ENCODE data around the gene SRGAP3. TPM values are rescaled to one million over a fixed set of nuclear protein-coding genes. Genes with fewer than 3 reads are reported as not detected.
"Not testable (repeated sequence)": the region's sequence is repeated elsewhere in the genome, so short reads cannot be mapped to it uniquely, and the experiment has no call there.

SRGAP3 gene
- total RNA-seq, 2 experiments from 2014 or later, result 2.8 to 3.2 TPM

DNA sequence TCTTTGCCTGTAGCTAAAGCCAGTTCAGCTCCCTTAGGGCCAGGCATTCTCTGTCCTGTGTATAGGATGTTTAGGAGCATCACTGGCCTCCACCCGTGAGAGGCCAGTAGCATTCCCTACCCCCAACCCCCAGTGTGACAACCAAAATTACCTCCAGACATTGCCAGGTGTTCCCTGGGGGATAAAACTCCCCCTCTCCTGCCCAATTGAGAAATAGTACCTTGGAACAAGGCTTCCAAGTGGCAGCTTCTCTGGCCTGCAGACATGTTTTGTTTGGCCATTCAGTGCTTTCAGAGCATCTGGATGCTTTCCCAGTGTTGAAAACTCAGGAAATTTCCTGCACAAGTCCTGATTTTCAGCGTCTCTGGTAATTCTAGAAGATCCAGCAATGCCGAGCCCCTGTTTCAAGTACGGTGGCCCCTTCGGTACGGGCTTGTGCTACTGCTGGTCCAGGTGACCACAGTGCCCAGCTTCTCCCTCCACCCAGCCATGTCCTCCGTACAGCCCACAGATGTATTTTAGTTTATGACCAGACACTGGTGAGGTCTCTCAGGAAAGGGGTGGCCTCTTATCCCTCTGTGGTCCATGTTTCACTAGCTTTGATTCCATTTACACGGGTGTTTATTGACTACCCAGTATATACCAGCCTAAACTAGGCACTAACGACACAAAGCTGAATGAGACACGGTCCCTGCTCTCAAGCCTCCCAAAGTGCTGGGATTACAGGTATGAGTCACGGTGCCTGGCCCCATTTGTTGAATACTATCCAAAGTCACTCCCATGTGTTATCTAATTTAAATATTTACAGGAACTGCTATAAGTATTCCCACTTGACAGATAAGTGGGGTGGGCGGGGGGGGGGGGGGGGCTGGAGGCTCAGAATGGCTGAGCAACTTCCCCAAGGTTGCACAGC lies 160.7 kb downstream of the SRGAP3 start:
- H3K4me1 Mint-ChIP-seq, result no peaks in the 10 kb centered on the region
- DNase-seq, result no peak

DNA sequence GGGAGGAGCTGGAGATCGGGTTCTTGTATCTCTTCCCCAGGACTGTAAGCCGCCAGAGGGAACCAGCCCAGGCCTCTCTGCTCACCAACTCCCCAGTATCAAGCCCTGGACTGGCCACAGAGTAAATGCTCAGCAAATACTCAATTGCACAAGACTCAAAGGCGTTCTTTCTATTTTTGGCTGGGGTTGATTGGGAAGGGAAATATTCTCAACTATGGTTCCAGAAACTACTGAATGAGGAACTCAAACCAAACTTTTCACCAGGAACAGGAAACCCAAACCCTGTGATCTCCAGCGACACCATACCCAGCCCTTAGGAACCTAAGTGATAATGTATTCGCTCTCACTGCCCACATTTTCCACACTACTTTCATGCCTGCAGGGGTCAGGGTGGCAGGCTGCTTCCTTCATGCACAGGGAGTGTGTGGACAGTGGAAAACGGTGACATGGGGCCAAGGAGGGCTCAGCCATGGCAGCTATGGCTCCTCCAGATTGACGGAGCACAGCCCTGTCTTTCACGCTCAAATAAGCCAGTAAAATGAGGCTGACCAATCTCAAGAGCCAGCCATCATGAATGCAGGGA lies 161.5 kb downstream of the SRGAP3 start:
- Mint-ChIP-seq H3K27ac (no peak overlapping the region), H3K4me3 (no peak overlapping the region), H3K9me3 (ENCODE audit: low read depth) (no peaks in the 10 kb centered on the region), H3K27me3 (peaks cover 6% of the 10 kb centered on the region), H3K36me3 (no peaks in the 10 kb centered on the region), H3K4me1 (no peaks in the 10 kb centered on the region)
- CTCF ChIA-PET, result no interaction called here
- ATAC-seq, result no peak
- DNase-seq, result no peak

More for the DNA sequence above, 160.7 kb downstream of the SRGAP3 start:
- ATAC-seq, result no peak
- Mint-ChIP-seq H3K27me3 (peaks cover 9% of the 10 kb centered on the region), H3K27ac (no peak overlapping the region), H3K36me3 (no peaks in the 10 kb centered on the region), H3K9me3 (ENCODE audit: low read depth) (no peaks in the 10 kb centered on the region), H3K4me3 (no peak overlapping the region)
- CTCF ChIA-PET, result no interaction called here

DNA sequence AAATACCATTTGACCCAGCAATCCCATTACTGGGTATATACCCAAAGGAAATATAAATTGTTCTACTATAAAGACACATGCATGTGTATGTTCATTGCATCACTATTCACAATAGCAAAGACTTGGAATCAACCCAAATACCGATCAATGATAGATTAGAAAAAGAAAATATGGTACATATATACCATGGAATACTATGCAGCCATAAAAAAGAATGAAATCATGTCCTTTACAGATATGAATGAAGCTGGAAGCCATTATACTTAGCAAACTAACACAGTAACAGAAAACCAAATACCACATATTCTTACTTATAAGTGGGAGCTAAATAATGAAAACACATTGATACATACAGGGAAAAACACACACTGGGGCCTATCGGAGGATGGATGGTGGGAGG lies 164.0 kb downstream of the SRGAP3 start:
- H3K4me3 Mint-ChIP-seq; H3K27me3 Mint-ChIP-seq; H3K27ac Mint-ChIP-seq; H3K9me3 Mint-ChIP-seq (ENCODE audit: low read depth); H3K4me1 Mint-ChIP-seq; H3K36me3 Mint-ChIP-seq; ATAC-seq; DNase-seq; CTCF ChIA-PET: not testable (repeated sequence)

DNA sequence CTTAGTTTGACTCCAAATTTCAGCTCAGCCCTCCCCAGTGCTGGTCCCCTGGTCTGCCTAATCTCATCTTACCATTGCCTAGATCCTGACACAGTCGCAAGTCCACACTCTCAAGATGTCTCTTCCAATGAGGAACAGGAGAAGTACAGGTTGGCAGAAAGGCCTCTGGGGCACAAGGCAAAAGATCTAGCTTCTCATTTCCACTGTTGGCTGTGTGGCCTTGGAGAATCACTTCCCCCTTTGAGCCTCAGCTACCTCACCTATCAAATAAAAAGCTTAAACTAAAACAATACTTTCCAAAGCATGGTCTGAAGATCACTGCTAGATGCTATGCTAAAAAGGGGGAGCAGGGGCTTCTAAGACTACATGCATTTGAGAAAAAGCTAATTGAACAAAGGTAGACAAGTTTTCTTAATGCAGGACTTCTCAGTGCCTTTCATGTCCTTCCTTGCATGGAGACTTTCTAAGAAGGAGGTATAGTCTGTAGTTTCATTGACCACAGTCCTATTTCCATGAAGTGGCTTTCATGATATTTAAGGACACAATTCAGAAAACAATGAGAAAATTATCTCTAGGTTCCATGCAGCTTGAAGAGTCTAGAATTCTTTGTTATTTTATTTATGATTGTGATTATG lies 168.1 kb downstream of the SRGAP3 start:
- H3K4me1 Mint-ChIP-seq, result peaks cover 9% of the 10 kb centered on the region
- CTCF ChIA-PET, result interaction anchor here (1.4 kb wide), 1 partner anchor 221 kb away, joined by 5 read pairs; no protein-coding TSS in a partner anchor
- ATAC-seq, result no peak

DNA sequence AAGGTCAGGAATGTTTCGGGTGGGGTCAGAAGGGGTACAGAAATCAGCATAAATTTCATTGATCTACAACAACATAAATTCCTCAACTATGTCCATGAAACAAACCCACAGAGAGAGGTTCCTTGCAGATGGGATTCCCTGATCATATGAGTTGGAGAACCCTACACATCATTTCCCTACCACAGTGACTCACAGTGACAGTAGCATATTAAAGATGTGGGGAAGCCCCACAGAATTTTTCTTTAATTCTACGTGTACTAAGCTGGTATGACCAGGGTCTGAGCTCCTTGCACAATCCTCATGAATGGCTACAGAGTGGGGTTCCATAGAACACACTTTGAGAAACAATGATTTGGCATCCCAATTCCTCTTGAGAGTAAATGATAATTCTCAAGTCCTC lies 169.3 kb downstream of the SRGAP3 start:
- CTCF ChIA-PET, result interaction anchor here (1.4 kb wide), 1 partner anchor 222 kb away, joined by 5 read pairs; no protein-coding TSS in a partner anchor
- no peaks in the 10 kb centered on the region for H3K36me3 Mint-ChIP-seq
- H3K27ac Mint-ChIP-seq, result no peak overlapping the region
- peaks cover 9% of the 10 kb centered on the region for H3K4me1 Mint-ChIP-seq
- H3K27me3 Mint-ChIP-seq, result peaks cover 4% of the 10 kb centered on the region
- no peaks in the 10 kb centered on the region for H3K9me3 Mint-ChIP-seq (ENCODE audit: low read depth)
- DNase-seq (no peak), ATAC-seq (no peak)
- H3K4me3 Mint-ChIP-seq, result no peak overlapping the region

More for the DNA sequence above, 168.1 kb downstream of the SRGAP3 start:
- Mint-ChIP-seq H3K9me3 (ENCODE audit: low read depth) (no peaks in the 10 kb centered on the region), H3K27ac (no peak overlapping the region), H3K27me3 (peaks cover 4% of the 10 kb centered on the region), H3K36me3 (no peaks in the 10 kb centered on the region), H3K4me3 (no peak overlapping the region)
- no peak for DNase-seq

DNA sequence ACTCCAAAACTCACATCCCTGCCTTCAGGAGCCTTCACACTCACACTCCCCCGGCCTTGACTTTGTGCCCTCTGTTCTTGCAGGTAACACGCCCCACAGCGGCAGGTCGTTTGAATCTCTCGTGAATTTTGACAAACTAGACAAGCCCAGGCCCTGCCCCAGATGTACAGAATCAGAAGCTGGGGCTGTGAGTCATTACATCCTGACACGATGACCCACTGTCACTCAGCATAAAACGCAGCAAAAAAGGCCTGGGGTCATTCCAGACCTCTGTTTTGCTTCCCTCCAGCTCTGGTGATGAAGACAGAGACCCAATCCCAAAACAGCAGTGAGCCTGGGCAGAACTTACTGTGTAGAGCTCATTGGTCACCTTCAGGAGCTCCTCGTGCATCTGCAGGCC lies 169.8 kb downstream of the SRGAP3 start:
- Mint-ChIP-seq H3K9me3 (ENCODE audit: low read depth) (no peaks in the 10 kb centered on the region), H3K36me3 (no peaks in the 10 kb centered on the region), H3K4me1 (peaks cover 9% of the 10 kb centered on the region), H3K4me3 (no peak overlapping the region), H3K27ac (no peak overlapping the region), H3K27me3 (peaks cover 4% of the 10 kb centered on the region)
- no peak for ATAC-seq
- DNase-seq, result no peak
- CTCF ChIA-PET, result no interaction called here

DNA sequence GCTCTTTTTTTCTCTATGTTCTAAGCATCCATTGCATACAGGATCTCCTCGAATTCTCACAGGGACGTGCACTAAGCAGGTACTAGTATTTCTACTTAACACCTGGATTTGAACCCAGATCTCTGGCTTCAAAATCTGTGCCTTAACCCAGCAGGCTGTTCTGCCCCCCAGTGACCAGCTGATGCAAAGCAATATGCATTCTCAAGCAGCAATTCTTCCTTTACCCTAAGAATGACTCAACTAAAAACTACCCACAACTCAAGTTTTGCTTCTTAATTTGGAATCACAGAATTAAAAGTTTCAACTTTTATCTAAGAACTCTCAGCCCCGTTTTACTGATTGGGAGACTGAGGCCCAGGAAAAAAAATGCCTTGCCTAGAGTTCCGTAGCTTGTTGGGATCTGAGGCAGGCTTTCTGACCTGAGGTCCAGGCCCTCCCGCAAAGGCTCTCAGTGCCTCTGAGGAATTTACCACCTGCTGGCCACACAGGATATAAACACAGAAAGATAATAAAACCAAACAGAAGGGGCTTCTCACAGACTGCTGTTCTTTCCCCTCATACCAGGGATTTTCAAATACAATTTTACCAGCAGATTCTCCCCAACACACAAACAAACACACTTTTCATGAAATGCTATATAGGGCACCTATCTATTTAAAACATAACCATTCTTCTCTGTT lies 170.7 kb downstream of the SRGAP3 start:
- no peaks in the 10 kb centered on the region for H3K36me3 Mint-ChIP-seq

DNA sequence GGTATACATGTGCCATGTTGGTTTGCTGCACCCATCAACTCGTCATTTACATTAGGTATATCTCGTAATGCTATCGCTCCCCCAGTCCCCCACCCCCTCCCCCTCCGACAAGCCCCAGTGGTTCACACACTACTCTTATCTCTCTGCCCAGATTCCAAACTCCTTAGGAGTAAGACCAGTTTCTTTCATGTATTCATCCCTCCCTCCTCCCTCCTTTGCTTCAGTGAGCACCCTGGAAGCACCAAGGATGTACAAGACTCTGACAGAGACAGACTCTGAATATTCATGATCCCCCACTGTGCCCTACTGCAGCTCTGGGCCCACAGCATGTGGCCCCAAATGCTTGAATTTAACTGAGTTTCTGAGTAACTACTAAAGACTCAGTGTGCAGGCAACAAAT lies 172.4 kb downstream of the SRGAP3 start:
- Mint-ChIP-seq H3K4me1 (peaks cover 9% of the 10 kb centered on the region), H3K4me3 (no peak overlapping the region), H3K36me3 (no peaks in the 10 kb centered on the region), H3K27ac (no peak overlapping the region), H3K27me3 (no peaks in the 10 kb centered on the region), H3K9me3 (ENCODE audit: low read depth) (no peaks in the 10 kb centered on the region)
- CTCF ChIA-PET, result no interaction called here
- ATAC-seq (no peak), DNase-seq (no peak)

More for the DNA sequence above, 170.7 kb downstream of the SRGAP3 start:
- peaks cover 2% of the 10 kb centered on the region for H3K27me3 Mint-ChIP-seq
- CTCF ChIA-PET, result no interaction called here
- no peak overlapping the region for H3K27ac Mint-ChIP-seq
- ATAC-seq (no peak), DNase-seq (no peak)
- H3K4me1 Mint-ChIP-seq, result peaks cover 9% of the 10 kb centered on the region
- no peak overlapping the region for H3K4me3 Mint-ChIP-seq
- no peaks in the 10 kb centered on the region for H3K9me3 Mint-ChIP-seq (ENCODE audit: low read depth)

DNA sequence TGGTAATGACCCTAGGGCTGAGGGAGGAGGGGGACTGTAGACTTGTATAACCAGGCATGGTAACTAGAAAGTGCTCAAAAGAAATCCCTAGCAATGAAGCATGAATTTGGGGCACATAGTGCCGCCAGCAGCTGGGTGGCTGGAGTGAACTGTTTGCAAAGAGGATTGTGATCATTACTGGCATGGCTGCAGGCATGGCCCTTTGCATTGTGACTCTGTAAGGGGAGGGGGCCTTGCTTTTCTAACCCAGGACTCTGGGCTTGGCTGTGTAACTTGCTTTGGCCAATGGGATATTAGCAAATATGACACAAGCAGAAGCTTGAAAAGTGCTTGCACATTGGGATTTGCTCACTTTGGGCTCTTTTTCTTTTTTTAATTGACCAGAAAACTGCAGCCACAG lies 173.7 kb downstream of the SRGAP3 start:
- ATAC-seq (no peak), DNase-seq (no peak)
- no peak overlapping the region for H3K27ac Mint-ChIP-seq
- no peak overlapping the region for H3K4me3 Mint-ChIP-seq
- H3K4me1 Mint-ChIP-seq, result peaks cover 9% of the 10 kb centered on the region
- H3K9me3 Mint-ChIP-seq (ENCODE audit: low read depth), result no peaks in the 10 kb centered on the region
- no peaks in the 10 kb centered on the region for H3K27me3 Mint-ChIP-seq
- no peaks in the 10 kb centered on the region for H3K36me3 Mint-ChIP-seq
- CTCF ChIA-PET, result no interaction called here

DNA sequence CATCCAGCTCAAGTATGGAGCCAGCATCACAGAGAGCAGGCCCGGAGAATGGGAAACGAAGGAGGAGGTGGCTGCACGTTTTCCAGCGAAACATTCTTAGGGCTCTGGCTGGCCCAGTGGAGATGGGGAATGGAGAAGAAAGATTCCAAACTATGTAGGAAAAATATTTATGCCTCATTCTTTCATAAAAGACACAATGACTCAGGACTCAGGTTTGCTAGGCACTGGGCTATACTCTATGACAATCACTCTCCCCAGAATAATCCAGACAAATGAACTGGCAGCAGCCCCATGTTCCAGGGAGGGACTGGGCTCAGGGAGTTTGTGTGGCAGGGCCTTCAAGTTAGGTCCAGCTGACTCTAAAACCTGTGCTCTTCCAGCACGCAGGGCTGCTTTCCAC lies 175.4 kb downstream of the SRGAP3 start:
- CTCF ChIA-PET, result interaction anchor here (1.3 kb wide), 1 partner anchor 228 kb away, joined by 4 read pairs; no protein-coding TSS in a partner anchor
- Mint-ChIP-seq H3K27me3 (no peaks in the 10 kb centered on the region), H3K36me3 (no peaks in the 10 kb centered on the region), H3K4me1 (peaks cover 7% of the 10 kb centered on the region), H3K4me3 (no peak overlapping the region), H3K9me3 (ENCODE audit: low read depth) (no peaks in the 10 kb centered on the region), H3K27ac (no peak overlapping the region)
- no peak for DNase-seq
- ATAC-seq, result no peak

DNA sequence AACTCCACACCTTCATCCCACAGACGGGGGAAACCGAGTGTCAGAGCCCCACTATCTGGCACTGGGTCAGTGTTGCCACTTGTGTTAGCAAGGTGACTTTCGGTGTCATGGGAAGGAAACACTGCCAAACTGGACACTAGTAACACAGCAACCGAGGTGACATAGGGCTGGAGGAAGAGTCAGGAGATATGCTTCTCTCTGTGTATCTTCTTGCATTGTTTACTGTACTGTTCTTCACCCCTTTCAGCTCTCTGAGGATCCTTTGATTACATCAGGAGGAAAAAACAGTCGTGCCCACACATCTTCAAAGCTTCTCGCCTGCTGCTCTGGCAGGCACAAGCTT lies 176.8 kb downstream of the SRGAP3 start:
- no peak for DNase-seq
- no peak overlapping the region for H3K4me3 Mint-ChIP-seq
- H3K9me3 Mint-ChIP-seq (ENCODE audit: low read depth), result no peaks in the 10 kb centered on the region
- no peak overlapping the region for H3K27ac Mint-ChIP-seq
- CTCF ChIA-PET, result no interaction called here
- ATAC-seq, result no peak
- no peaks in the 10 kb centered on the region for H3K4me1 Mint-ChIP-seq
- H3K36me3 Mint-ChIP-seq, result no peaks in the 10 kb centered on the region
- H3K27me3 Mint-ChIP-seq, result no peaks in the 10 kb centered on the region

DNA sequence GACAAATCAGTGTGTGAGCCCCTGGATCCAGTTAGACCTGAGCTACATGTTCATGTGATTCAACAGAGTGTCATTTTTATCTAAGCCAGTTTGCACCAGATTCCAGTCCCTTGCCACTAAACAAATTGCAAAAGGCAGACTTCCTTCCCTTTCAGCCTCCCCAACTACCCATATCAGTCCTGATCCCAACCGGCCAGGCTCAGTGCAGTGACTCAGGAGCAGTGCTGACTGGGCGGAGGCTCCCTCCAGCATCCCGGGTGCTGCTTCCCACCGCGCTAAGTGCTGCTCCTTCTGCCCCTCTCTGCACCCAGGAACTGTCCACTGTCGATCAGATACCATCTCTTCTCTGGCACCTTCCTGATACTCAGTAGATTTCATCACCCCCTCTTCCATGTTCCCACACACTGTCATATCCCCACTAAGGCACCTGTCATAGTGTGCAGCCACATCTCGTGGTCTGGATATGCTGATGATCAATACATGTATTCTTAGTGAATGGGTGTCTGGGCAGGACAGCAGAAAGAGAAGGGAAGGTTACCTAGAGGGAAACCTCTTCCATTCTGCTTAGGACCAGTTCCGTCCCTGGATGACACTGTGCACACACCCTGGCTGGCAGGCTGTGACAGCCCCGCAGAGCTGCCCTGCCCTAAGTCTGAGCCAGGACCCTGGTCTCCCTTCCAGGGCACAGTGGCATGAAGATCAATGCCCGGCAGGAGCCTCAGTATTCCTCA lies 177.3 kb downstream of the SRGAP3 start:
- Mint-ChIP-seq H3K4me1 (no peaks in the 10 kb centered on the region), H3K9me3 (ENCODE audit: low read depth) (no peaks in the 10 kb centered on the region), H3K36me3 (no peaks in the 10 kb centered on the region), H3K27me3 (no peaks in the 10 kb centered on the region), H3K27ac (no peak overlapping the region), H3K4me3 (no peak overlapping the region)
- CTCF ChIA-PET, result no interaction called here
- DNase-seq, result no peak
- no peak for ATAC-seq

DNA sequence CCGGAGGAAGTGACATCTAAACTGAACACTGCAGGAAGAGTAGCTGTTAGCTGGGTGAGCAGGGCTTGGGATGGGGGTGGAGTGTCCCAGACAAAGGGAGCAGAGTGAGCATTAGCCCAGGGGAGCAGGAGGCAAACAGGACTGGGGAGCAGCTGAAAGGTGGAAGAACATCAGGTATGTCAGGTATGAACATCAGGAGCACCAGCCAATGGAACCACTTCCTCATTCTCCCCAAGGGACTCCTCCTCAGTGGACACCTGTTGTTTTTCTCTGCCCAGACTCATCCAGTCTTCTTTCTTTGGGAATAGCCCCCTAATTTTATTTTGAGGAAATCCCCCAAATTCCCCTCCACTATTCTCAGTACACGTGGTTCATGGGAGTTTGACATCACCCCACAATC lies 178.5 kb downstream of the SRGAP3 start:
- no peaks in the 10 kb centered on the region for H3K9me3 Mint-ChIP-seq (ENCODE audit: low read depth)
- H3K36me3 Mint-ChIP-seq, result no peaks in the 10 kb centered on the region
- DNase-seq, result no peak
- H3K27ac Mint-ChIP-seq, result no peak overlapping the region
- H3K4me1 Mint-ChIP-seq, result no peaks in the 10 kb centered on the region
- H3K27me3 Mint-ChIP-seq, result no peaks in the 10 kb centered on the region
- CTCF ChIA-PET, result no interaction called here
- no peak overlapping the region for H3K4me3 Mint-ChIP-seq
- no peak for ATAC-seq
